Fibroblast of villous mesenchyme (primary cell): ENCODE data around the gene DACH1. TPM values are rescaled to one million over a fixed set of nuclear protein-coding genes. Genes with fewer than 3 reads are reported as not detected.
A peak's percentile ranks its signal among the peaks of the same experiment; 100 is the strongest.

Experiments
- DNase-seq: peaks from one replicate; pipeline ENCODE4 v3.0.0-alpha.2; 2010; ENCODE audit warnings: low read depth
- H3K4me3 ChIP-seq: 2 replicates; pipeline ENCODE4 v1.5.1; 2011; ENCODE audit warnings: low read depth, mild to moderate bottlenecking, low read length
- total RNA-seq: library from RNA; depleted of rRNA; stranded (reverse); fragments of >200 nt; gene quantifications from 2 replicates; pipeline ENCODE4 v1.2.3, GENCODE V29; 2012
- TF ChIP-seq, protein P1 (sequence below): IDR thresholded peaks from 2 replicates; pipeline ENCODE4 v1.5.1; 2012; ENCODE audit warnings: low read depth, mild to moderate bottlenecking, low read length; ENCODE audit not compliant: insufficient read depth

Gene DACH1
- total RNA-seq, 1 donor, result 0.43 TPM

DNA sequence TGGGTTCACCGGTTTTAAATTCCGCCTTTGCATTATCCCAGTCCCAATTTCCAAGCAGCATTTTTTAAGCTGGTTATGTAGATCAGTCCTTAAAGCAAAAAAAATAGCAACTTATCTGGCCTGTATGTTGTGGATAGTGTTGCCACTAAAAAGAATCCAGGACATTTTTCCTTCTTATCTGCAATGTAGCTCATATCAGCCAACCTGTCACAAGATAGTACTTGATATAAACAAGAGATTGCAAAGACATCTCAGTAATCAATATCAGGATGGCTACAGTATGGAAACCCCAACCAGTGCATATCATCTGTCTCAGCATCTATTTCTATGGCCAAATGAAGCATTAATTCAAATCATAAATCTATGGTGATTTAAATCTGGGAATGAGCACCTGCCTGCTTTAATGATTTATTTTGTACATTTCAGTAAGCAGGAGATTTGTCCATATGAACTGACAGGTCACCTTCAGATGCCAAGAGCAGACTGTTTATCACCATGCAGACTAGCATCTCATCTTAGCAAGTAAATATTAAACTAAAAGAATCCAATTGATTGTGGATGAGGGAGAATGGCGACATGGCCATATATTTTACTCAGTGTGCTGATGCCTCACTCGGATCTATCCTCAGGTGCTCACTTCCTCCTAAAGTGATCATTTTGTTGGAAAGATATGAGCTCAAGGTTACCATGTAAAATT lies 240.4 kb downstream of the DACH1 start:
- DNase-seq, result no peak
- TF ChIP-seq, protein P1, sequence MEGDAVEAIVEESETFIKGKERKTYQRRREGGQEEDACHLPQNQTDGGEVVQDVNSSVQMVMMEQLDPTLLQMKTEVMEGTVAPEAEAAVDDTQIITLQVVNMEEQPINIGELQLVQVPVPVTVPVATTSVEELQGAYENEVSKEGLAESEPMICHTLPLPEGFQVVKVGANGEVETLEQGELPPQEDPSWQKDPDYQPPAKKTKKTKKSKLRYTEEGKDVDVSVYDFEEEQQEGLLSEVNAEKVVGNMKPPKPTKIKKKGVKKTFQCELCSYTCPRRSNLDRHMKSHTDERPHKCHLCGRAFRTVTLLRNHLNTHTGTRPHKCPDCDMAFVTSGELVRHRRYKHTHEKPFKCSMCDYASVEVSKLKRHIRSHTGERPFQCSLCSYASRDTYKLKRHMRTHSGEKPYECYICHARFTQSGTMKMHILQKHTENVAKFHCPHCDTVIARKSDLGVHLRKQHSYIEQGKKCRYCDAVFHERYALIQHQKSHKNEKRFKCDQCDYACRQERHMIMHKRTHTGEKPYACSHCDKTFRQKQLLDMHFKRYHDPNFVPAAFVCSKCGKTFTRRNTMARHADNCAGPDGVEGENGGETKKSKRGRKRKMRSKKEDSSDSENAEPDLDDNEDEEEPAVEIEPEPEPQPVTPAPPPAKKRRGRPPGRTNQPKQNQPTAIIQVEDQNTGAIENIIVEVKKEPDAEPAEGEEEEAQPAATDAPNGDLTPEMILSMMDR, result no peak
- H3K4me3 ChIP-seq, result no peak overlapping the region

DNA sequence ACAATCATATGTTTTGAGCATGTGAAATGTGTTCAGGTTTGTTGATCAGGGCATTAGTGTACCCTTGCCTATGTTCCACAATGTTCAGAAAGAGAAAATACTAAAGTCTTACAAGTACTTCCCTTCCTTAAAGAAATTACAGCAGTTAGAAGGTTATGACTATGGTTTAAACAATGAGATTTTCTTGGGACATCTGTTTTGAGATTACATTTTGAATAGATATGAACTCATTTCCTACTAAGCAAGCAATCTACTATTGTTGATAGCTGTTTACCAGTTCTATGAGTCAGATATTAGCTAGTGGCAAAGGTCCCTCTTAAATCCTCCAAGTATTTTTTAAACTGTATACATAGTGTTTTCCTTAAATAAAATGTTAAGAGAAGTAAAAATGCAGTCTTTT lies 241.3 kb downstream of the DACH1 start:
- TF ChIP-seq, protein P1, result no peak
- peak; percentile 91 for DNase-seq
- no peak overlapping the region for H3K4me3 ChIP-seq

DNA sequence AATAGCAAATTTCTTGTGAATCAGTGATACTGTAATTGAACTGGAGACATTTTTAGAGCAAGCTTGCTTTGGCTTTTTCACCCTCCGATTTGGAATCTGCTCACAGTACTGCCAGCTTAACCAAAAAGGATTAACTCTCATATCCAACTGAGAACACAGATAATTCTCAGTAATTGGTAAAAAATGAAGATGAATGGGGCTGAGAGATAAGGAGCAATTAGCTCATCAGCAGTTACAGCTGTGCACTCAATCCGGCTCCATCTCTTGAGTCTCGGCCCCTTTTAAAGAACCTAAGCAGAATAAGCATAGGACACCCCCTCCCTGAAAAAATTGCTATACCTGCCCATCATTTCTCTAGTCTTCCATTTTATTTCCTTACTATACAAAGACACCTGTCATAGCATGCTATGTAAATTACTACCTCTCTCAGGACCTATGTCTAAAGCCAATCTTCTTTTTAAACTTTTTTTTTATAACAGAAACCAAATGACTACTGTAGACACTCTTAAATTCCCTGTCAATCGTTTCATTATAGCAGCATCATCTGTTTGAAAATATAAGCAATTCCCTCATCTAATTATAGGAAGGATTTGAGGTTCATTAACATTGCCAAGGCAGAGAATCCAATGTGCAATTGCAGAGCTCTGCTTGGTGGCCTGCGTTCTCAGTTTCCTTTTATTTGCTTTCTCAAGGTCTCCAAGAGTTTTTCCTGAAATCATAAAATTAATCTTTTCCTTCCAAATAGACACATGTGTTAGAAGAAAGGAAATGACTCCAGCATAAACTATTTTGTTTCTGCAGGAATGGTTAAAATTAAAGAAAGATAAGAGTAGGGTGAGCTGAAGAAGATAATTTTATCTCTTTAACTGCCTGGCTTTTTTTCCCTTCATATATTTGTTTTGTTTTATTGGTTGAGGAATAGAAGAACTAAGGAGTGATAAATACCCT lies 242.1 kb downstream of the DACH1 start:
- DNase-seq, result peak; percentile 72
- TF ChIP-seq, protein P1, result no peak
- H3K4me3 ChIP-seq, result peak overlapping the region; percentile 21

DNA sequence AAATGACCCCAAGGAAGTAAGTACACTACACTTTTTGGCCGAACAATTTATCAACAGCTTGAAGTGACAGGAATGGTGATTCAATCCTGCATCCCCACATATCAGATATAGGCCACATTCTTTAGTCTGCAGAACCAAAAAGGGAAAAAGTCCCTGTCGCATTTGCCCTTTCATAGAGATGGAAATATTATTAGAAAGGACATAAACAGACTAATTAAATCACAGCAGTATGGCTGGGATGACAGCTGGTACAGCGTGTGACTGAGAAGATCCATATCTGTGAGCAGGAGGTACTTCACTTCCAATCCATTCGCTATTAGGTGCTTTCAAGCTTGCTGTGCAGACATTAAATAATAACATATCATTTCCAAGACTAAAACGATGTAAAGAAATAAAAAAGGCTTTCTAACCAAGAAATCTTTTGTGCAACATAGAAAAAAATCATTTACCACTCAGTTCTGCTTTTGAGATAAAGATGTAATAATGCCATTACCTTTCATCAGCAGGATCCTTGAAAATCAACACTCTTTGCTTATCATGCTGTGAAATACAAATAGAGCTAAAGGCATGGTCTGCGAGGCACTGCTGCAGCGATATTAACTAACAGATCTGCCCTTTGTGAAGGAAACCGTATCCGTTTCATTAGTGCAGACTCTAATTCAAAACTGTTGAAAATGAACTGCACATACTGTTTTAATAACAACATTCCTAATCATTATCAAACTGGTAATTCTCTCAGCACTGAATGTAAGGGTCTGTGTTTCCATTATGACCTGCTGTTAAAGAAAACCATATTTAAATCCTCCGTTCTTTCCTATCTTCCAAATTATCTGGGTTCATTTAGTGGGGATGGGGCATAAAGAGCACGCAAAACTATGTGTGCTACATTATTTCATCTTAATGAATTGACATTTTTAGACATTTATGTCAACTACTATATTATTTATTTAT lies 245.6 kb downstream of the DACH1 start:
- no peak for DNase-seq
- TF ChIP-seq, protein P1, result no peak
- H3K4me3 ChIP-seq, result no peak overlapping the region

DNA sequence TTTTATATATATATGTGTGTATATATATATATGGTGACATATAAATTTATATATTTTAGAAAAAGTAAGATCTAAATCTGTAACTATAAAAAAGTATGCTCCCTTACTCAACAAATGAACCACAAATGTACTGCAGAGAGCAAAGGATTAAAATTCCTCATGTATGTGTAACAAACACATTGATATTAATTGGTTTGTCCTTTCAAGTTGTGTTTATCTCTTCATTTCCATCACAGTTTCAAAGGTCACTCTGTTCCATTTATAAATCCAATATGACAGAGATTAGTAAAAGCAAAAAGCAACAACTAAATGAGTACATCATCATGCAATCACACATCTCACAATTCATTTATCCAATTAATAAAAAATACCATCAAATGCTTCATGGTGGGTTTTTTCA lies 247.9 kb downstream of the DACH1 start:
- peak; percentile 57 for DNase-seq
- H3K4me3 ChIP-seq, result no peak overlapping the region
- TF ChIP-seq, protein P1, result no peak

DNA sequence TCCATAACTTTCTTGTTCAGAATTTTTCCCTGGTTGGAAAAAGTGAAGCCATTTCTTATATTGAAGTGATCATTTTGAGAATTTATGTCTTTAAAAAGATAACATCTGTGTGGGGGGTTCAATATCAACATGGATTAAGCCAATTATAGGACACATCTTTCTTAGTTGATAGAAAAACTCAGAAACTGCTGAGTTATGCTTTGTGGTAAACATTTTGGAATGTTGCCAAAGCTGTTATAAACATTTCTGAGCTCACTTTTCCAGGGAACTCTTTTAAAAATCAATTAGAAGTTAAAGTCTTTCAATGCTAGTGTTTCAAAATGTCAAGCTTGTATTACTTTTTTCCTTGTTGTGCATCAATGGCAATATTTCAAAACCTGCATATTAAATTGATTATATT lies 248.8 kb downstream of the DACH1 start:
- peak; percentile 64 for DNase-seq
- TF ChIP-seq, protein P1, result no peak
- no peak overlapping the region for H3K4me3 ChIP-seq
